Tibial artery (tissue), 4 donors: Measurements from ENCODE around the gene STPG3.
A peak's percentile ranks its signal among the peaks of the same experiment; 100 is the strongest.

Source experiments
- DNase-seq, 2 donors: peaks; one replicate each; pipeline ENCODE4 v3.0.0-alpha.2; 2019
- H3K27ac ChIP-seq, 2 donors: fragments of 200-600 bp; sonication (generic) in 1 of 2; 1 replicate in 1 of 2; 2 replicates in 1 of 2; pipeline ENCODE4 v1.5.1; 2018 to 2019; ENCODE audit warnings: mild to moderate bottlenecking in 1 of 2
- H3K27me3 ChIP-seq, 2 donors: fragments of 200-600 bp; sonication (generic) in 1 of 2; one replicate each; pipeline versions ENCODE4 v1.5.1 to v1.6.0; 2016 to 2019
- H3K36me3 ChIP-seq, 3 donors: fragments of 200-600 bp; sonication (generic) in 2 of 3; one replicate each; pipeline ENCODE4 v1.5.1; 2016 to 2019; ENCODE audit warnings: mild to moderate bottlenecking in 2 of 3
- H3K4me1 ChIP-seq, 4 donors: fragments of 200-600 bp; sonication (generic) in 2 of 4; 1 replicate in 3 of 4; 2 replicates in 1 of 4; pipeline ENCODE4 v1.5.1; 2016 to 2019
- H3K4me3 ChIP-seq, 2 donors: fragments of 200-600 bp; sonication (generic) in 1 of 2; 1 replicate in 1 of 2; 2 replicates in 1 of 2; pipeline ENCODE4 v1.5.1; 2018 to 2019; ENCODE audit warnings: mild to moderate bottlenecking in 2 of 2
- H3K9me3 ChIP-seq, 3 donors: fragments of 200-600 bp; sonication (generic) in 1 of 3; one replicate each; pipeline ENCODE4 v1.5.1; 2016 to 2019
- CTCF ChIP-seq, 2 experiments: fragments of 200-600 bp in 1 of 2; fragments of 450-650 bp in 1 of 2; IDR thresholded peaks; one replicate each; pipeline ENCODE4 v1.5.1; 2017 to 2019; ENCODE audit warnings: antibody characterized with exemption in 2 of 2, mild to moderate bottlenecking in 1 of 2, moderate library complexity in 1 of 2
- intact Hi-C: fragments of 100-400 bp; cut with DNase I; formaldehyde crosslinking; loops from one replicate; pipeline ENCODE4 v1.15.0; 2023; ENCODE audit warnings: low total_unique reads

Gene STPG3

DNA sequence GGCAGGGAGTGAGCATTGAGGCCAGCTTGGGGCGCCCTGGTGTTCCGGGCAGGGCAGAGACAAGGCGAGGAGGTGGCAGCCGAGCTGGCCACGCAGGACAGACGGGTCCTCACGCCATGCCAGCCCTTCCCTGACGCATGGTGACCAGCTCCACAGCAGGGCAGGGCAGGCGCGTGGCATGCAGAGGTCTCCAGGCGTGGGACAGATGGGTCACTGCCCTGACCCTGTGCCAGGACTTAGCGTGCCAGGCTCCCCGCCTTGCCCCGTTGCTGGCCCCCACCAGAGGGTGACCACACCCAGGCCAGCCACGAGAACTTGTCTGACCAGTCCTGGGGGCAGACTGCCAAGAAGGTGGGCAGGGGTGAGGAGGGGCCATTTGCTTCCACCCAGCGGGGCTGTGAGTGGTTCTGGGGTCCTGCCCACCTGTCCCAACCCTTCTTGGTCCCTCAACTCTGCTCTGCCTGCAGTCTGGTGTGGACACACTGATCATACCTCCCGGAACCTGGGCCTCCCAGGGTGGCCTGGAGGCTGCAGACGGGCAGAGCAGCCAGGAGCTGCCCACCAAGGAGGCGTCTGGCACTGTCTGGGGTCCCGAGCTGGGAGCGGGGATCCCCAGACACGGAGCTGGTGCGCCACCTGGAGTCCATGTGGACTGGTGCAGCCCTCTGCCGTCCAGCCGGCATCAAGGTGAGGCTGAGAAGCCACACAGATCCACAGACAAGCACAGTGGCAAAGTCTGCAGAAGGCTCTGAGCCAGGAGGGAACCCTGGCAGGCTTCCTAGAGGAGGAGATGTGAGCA lies 23.8 kb upstream of the STPG3 start, which contains the start of gene RNF224:
TSS of gene RNF224 (plus strand) at position 449 of the 799 bp plus-strand sequence. CDS start 834 bp downstream, outside the sequence.
- no peaks in the 10 kb centered on the region for H3K36me3 ChIP-seq
- intact Hi-C loops: no loop called here
- peak; percentile 76 to 79 for TF ChIP-seq CTCF (IDR thresholded peaks at IDR 0.05)
- peaks cover 0 to 48% (median 17%) of the 10 kb centered on the region in 4 donors for H3K4me1 ChIP-seq
- H3K9me3 ChIP-seq: no peaks in the 10 kb centered on the region
- H3K4me3 ChIP-seq: no peak within 1 kb of the TSS
- peak; percentile 61 to 79 for DNase-seq
- H3K27me3 ChIP-seq: peaks cover 0 to 51% of the 10 kb centered on the region in 2 donors
- no peak within 1 kb of the TSS for H3K27ac ChIP-seq

DNA sequence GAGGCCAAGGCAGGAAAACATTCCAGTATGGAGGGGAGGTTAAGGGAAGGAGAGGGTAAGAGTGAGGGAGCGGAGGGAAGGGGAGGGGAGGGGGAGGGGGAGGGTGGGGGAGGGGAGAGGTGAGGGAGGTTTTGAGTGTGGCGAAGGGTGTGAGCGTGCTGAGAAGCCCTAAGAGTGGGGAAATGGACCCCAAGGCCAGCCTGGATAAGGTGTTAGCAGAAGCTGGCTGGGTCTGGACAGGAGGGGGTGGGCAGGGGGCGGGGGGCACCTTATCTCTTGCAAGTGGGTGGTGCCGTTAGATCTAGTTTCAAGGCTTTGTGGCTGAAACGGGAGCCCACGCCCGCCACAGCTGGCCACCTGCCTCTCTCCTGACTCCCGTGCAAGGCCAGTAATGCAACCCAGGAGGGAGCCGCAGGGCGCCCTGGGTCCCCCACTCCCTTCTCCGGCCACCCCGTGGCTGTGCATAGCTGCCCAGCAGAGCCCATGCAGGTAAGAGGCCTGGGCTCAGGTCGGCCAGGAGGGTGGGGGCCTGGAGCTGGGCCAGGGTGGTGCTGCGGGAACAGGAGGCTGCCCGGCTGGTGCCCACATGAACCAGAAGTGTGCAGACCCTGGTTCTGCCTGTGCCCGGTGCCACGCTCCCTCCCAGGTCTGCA lies 23.1 kb upstream of the STPG3 start:
- Histone ChIP-seq H3K9me3 (no peaks in the 10 kb centered on the region), H3K4me1 (peaks cover 0 to 41% (median 9%) of the 10 kb centered on the region in 4 donors), H3K4me3 (no peak overlapping the region), H3K27ac (no peak overlapping the region), H3K27me3 (peaks cover 0 to 58% of the 10 kb centered on the region in 2 donors), H3K36me3 (no peaks in the 10 kb centered on the region)
- no peak for DNase-seq
- no peak for TF ChIP-seq CTCF (IDR thresholded peaks at IDR 0.05)
- intact Hi-C loops: no loop called here

- Histone ChIP-seq H3K4me3 (no peak overlapping the region), H3K36me3 (no peaks in the 10 kb centered on the region), H3K4me1 (peaks cover 0 to 39% (median 8%) of the 10 kb centered on the region in 4 donors), H3K27me3 (peaks cover 0 to 63% of the 10 kb centered on the region in 2 donors), H3K9me3 (no peaks in the 10 kb centered on the region), H3K27ac (no peak overlapping the region)
- no peak for TF ChIP-seq CTCF (IDR thresholded peaks at IDR 0.05)
- no peak for DNase-seq
- intact Hi-C loops: no loop called here
Observed at GRCh38 chr9:137228506-137228967, 22.5 kb upstream of the STPG3 start.

DNA sequence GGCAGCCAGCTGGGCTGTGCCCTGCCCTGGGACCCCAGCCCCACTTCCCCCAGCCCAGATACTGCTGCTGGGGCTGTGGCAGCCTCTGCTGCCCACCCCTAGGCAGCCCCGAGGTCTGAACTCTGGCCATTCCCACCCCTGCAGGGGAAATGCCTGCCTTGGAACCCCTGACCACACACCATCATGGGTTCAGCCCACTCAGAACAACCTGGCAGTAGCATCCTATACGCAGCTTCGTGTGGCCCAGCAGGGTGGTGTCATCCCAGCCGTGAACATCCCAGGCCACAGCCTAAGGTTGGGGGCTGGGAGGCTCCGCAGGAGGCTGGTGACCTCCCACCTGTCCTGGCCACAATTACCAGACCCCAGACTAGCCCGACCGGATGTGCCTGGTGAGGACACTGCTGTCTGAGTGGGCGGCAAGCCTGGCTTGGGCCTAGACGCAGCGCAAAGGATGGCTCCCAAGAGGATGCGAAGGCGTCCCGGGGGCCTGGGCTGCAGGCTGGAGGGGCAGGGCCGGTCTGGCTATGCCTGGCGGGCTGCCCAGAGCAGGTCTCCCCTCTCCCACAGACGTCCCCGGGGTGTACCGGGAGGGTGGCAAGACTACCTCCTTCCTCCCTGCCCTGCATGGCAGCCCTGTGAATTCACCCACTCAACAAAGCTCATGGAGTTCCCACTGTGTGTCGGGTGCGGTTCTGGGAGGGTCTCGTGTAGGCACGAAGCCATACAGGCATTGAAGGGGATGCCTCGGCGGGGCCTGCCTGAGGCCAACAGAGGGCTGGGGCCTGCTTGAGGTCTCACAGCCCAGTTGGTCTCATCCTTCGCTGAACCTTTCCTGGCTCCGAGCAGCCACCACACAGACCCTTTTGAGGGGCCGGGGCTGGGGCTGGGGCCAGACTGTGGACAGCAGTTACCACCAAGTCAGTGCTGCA lies 21.9 kb upstream of the STPG3 start:
- H3K9me3 ChIP-seq: no peaks in the 10 kb centered on the region
- TF ChIP-seq CTCF (IDR thresholded peaks at IDR 0.05): no peak
- no peaks in the 10 kb centered on the region for H3K36me3 ChIP-seq
- no peak overlapping the region for H3K27ac ChIP-seq
- no peak overlapping the region for H3K4me3 ChIP-seq
- H3K27me3 ChIP-seq: peaks cover 0 to 70% of the 10 kb centered on the region in 2 donors
- H3K4me1 ChIP-seq: peaks cover 0 to 33% (median 4%) of the 10 kb centered on the region in 4 donors
- no peak for DNase-seq
- intact Hi-C loops: no loop called here
